Mucosa of stomach (tissue), 1 donor: Measurements from ENCODE around the gene DNASE1L2.

Experiments used
- H3K27me3 ChIP-seq: one replicate; pipeline ENCODE4 v1.7.0; 2013; ENCODE audit warnings: mild to moderate bottlenecking, low read length; ENCODE audit not compliant: control insufficient read depth, insufficient read depth
- H3K36me3 ChIP-seq: one replicate; pipeline ENCODE4 v1.7.0; 2013; ENCODE audit warnings: low read length; ENCODE audit not compliant: control insufficient read depth, insufficient read depth
- H3K4me1 ChIP-seq: one replicate; pipeline ENCODE4 v1.7.0; 2013; ENCODE audit warnings: mild to moderate bottlenecking, low read length; ENCODE audit not compliant: control insufficient read depth, insufficient read depth
- H3K4me3 ChIP-seq: one replicate; pipeline ENCODE4 v1.7.0; 2013; ENCODE audit warnings: low read length
- H3K9ac ChIP-seq: one replicate; pipeline ENCODE4 v1.7.0; 2013; ENCODE audit warnings: mild to moderate bottlenecking, low read length, moderate library complexity
- H3K9me3 ChIP-seq: one replicate; pipeline ENCODE4 v1.7.0; 2013; ENCODE audit warnings: mild to moderate bottlenecking, low read length, moderate library complexity; ENCODE audit not compliant: control insufficient read depth
- donor health status: Pancreatic carcinoma.

DNASE1L2 gene

DNA sequence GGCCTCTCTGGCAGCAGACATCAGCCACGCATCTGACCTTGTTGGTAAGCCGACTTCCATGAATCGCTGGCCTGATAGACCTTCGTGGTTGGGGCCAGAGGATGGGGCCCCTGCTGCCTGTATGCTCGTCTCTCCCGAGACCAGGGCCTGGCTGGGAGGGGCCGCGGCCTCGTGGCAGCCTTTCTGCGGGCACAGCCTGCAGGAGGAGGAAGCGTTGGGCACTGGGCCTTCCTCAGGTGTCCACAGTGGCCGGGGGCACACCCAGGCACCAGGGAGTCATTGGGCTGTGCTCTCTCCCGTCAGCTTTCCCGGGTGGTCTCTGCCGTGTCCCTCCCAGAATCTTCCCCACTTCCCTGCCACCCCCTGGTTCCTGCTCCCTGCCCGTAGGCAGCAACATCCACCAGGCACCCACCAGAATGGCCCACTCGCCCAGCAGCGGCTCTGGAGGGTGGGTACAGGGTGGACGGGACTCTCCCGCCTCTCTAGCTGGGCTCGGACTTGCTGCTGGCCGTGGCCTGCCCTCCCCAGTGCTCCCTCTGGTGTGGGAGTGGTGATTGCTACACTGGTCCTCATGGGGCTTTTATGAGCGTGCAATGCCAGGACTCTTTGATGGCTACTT lies 6.5 kb upstream of the DNASE1L2 start:
- peaks cover 19% of the 10 kb centered on the region for H3K4me1 ChIP-seq

GRCh38 chr16:2230376-2230775 lies 5.9 kb upstream of the DNASE1L2 start:
- H3K4me1 ChIP-seq: peaks cover 15% of the 10 kb centered on the region
- H3K4me3 ChIP-seq: no peak overlapping the region
- H3K9me3 ChIP-seq: no peaks in the 10 kb centered on the region
- H3K9ac ChIP-seq: no peak overlapping the region
- peaks cover 4% of the 10 kb centered on the region for H3K36me3 ChIP-seq
- H3K27me3 ChIP-seq: no peaks in the 10 kb centered on the region

More for the DNA sequence above, 6.5 kb upstream of the DNASE1L2 start:
- H3K27me3 ChIP-seq: no peaks in the 10 kb centered on the region
- H3K9me3 ChIP-seq: no peaks in the 10 kb centered on the region
- no peak overlapping the region for H3K4me3 ChIP-seq
- peaks cover 3% of the 10 kb centered on the region for H3K36me3 ChIP-seq
- no peak overlapping the region for H3K9ac ChIP-seq

DNA sequence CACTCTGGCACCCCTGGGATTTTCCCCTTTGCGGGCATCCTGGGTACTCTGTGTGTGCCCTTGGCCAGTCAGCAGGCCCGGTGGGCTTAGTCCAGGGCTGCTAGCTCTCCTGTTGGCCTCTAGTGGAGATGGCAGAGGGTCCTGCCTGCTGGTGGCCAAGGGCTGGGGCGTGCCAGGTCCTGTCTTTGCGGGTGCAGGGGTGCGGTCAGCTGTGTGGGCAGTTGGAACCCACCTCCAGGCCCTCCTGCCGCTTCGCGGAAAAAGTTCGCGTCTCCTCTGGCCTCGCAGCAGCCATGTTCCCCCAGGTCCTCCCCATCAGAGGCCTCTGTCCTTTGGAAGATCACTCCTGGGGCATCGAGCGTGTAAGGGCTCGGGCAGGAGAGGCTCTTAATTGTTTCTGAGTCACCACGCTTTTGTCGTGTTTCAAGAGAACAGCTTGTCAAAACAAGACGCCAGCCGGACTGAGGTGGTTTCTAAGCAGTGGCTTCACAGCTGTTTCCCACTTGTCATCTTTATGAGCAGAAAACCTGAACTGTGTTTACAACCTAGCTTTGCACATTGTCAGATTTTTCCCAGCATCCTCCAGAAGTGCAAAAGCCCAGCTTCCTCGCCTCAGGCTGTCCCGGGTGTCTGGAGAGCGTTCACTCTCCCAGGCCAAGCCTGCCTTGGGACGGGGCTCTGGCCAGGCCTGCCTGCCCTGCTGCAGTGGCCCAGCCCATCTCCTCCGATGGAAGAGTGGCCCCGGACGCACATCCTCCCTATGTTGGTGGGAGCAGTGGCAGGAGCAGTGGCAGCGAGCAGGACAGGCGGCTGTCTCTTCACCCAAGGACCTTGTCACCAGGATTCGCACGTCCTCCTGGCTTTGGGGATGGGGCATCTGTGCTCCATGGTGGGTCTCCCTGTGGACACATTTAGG lies 5.0 kb upstream of the DNASE1L2 start:
- no peak overlapping the region for H3K9ac ChIP-seq
- peaks cover 6% of the 10 kb centered on the region for H3K27me3 ChIP-seq
- H3K36me3 ChIP-seq: peaks cover 8% of the 10 kb centered on the region
- no peaks in the 10 kb centered on the region for H3K9me3 ChIP-seq
- H3K4me3 ChIP-seq: no peak overlapping the region
- H3K4me1 ChIP-seq: peaks cover 11% of the 10 kb centered on the region

- Histone ChIP-seq H3K36me3 (peaks cover 8% of the 10 kb centered on the region), H3K4me1 (peaks cover 15% of the 10 kb centered on the region), H3K9me3 (no peaks in the 10 kb centered on the region), H3K4me3 (no peak overlapping the region), H3K9ac (no peak overlapping the region), H3K27me3 (peaks cover 16% of the 10 kb centered on the region)
Measured at GRCh38 chr16:2232094-2232990, 3.9 kb upstream of the DNASE1L2 start.

GRCh38 chr16:2233046-2233775 lies 3.0 kb upstream of the DNASE1L2 start:
- Histone ChIP-seq H3K27me3 (peaks cover 25% of the 10 kb centered on the region), H3K4me1 (peaks cover 21% of the 10 kb centered on the region), H3K9ac (no peak overlapping the region), H3K36me3 (peaks cover 8% of the 10 kb centered on the region), H3K9me3 (no peaks in the 10 kb centered on the region), H3K4me3 (no peak overlapping the region)

DNA sequence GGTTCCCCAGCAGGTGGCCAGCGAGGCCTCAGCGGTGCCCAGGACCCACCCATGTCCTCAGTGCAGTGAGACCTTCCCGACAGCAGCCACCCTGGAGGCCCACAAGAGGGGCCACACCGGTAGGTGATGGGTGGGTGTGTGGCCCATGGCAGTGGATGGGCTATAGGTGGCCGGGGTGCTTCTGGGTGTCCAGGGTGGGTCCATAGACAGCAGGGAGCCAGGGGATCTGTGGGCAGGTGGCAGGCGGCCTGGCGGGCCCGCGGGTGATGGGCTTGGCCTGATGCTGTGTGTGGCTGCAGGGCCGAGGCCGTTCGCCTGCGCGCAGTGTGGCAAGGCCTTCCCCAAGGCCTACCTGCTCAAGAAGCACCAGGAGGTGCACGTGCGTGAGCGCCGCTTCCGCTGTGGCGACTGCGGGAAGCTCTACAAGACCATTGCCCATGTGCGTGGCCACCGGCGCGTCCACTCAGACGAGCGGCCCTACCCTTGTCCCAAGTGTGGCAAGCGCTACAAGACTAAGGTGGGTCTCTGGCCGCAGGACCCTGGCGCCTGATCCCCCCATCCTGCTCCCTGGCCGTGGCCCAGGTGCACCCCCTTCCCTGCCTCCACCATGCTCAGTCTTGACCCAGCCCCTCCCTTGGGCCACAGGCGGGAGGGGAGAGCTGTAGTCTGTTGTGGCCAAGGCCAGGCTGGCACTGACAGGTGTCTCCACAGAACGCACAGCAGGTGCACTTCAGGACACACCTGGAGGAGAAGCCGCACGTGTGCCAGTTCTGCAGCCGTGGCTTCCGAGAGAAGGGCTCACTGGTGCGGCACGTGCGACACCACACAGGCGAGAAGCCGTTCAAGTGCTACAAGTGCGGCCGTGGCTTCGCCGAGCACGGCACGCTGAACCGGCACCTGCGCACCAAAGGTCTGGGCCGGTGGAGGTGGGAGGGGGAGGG lies 2.1 kb upstream of the DNASE1L2 start:
- Histone ChIP-seq H3K4me1 (peaks cover 25% of the 10 kb centered on the region), H3K9me3 (no peaks in the 10 kb centered on the region), H3K36me3 (peaks cover 8% of the 10 kb centered on the region), H3K9ac (no peak overlapping the region), H3K27me3 (peaks cover 27% of the 10 kb centered on the region), H3K4me3 (no peak overlapping the region)

DNA sequence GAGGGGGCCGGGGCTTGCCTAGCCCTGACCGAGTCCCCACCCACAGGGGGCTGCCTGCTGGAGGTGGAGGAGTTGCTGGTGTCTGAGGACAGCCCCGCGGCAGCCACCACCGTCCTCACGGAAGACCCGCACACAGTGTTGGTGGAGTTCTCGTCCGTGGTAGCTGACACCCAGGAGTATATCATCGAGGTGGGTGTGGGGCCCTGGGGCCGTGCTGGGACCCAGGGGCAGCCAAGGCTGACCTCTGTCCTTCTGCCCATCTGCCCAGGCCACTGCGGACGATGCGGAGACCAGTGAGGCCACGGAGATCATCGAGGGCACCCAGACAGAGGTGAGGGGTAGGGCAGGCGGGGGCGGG lies 1.5 kb upstream of the DNASE1L2 start:
- H3K9ac ChIP-seq: no peak overlapping the region
- peaks cover 25% of the 10 kb centered on the region for H3K4me1 ChIP-seq
- no peaks in the 10 kb centered on the region for H3K9me3 ChIP-seq
- H3K36me3 ChIP-seq: peaks cover 8% of the 10 kb centered on the region
- peaks cover 27% of the 10 kb centered on the region for H3K27me3 ChIP-seq
- H3K4me3 ChIP-seq: no peak overlapping the region

DNA sequence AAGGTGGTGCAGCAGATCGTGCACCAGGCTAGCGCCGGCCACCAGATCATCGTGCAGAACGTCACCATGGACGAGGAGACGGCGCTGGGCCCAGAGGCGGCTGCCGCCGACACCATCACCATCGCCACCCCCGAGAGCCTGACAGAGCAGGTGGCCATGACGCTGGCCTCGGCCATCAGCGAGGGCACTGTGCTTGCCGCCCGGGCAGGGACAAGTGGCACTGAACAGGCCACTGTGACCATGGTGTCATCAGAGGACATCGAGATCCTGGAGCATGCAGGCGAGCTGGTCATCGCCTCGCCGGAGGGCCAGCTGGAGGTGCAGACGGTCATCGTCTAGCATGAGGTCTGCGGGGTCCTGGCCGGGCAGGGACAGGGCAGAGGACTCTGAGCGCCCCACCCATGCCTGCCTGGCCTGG lies 1.0 kb upstream of the DNASE1L2 start:
- no peak overlapping the region for H3K4me3 ChIP-seq
- peaks cover 25% of the 10 kb centered on the region for H3K4me1 ChIP-seq
- H3K27me3 ChIP-seq: peaks cover 27% of the 10 kb centered on the region
- no peaks in the 10 kb centered on the region for H3K9me3 ChIP-seq
- H3K36me3 ChIP-seq: peaks cover 5% of the 10 kb centered on the region
- no peak overlapping the region for H3K9ac ChIP-seq

DNA sequence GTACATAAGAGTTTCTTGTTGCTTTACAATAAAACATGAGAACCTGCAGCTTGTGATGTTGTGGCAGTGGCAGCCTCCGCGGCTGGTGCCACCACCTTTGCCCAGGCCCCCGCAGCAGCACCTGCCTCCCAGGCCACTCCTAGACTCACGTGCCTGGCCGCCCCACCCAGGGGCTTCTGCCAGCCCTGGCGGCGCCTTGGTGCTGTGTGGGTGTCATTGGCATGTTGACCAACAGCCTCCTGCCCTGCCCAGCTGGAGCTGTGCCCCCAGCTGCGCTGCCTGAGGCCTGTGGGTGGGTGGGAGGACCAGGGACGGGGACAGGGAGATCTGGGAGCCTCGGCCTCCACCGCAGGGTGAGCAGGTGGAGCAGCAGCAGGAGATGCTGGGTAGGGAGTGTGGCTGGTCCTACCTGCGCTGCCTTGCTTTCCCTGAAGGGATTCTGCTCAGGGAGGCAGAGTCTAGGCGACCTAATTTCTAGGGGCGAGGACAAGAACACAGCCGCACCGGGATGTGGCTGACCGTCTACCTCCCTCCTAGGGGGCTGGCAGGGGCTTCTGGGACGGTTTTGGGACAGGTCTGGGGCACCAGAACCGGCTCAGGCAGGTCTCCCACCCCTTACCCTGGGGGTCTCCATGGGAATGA lies 428 bp upstream of the DNASE1L2 start:
- H3K36me3 ChIP-seq: peaks cover 5% of the 10 kb centered on the region
- H3K4me3 ChIP-seq: no peak overlapping the region
- H3K27me3 ChIP-seq: peaks cover 27% of the 10 kb centered on the region
- H3K9ac ChIP-seq: no peak overlapping the region
- H3K9me3 ChIP-seq: no peaks in the 10 kb centered on the region
- peaks cover 25% of the 10 kb centered on the region for H3K4me1 ChIP-seq

DNA sequence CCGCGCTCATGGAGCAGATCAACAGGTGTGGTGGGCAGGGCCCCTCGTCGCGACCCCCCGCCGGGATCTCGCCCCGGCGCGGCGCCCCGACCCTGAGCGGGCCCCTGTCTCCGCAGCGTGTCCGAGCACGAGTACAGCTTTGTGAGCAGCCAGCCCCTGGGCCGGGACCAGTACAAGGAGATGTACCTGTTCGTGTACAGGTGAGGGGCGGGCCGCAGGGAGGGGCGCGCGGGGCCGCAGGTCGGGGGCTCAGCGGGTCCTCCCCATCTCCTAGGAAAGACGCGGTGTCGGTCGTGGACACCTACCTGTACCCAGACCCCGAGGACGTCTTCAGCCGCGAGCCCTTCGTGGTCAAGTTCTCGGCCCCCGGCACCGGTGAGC lies 848 bp downstream of the DNASE1L2 start:
- Histone ChIP-seq H3K4me3 (no peak overlapping the region), H3K27me3 (peaks cover 27% of the 10 kb centered on the region), H3K9me3 (no peaks in the 10 kb centered on the region), H3K4me1 (peaks cover 25% of the 10 kb centered on the region), H3K36me3 (peaks cover 5% of the 10 kb centered on the region), H3K9ac (no peak overlapping the region)
